Body of pancreas (tissue), 4 donors: Measurements from ENCODE around the gene TEX13A. TPM values are rescaled to one million over a fixed set of nuclear protein-coding genes. Genes with fewer than 3 reads are reported as not detected.
"Not testable (repeated sequence)": the region's sequence is repeated elsewhere in the genome, so short reads cannot be mapped to it uniquely, and the experiment has no call there.

ENCODE experiments used
- ATAC-seq: fragments of 150-250 bp; one replicate; pipeline ENCODE4 v1.9.1; 2016
- DNase-seq, 4 donors: peaks; one replicate each; pipeline ENCODE4 v3.0.0-alpha.2; 2019
- H3K27ac ChIP-seq, 4 donors: fragments of 200-600 bp; sonication (generic); 1 replicate in 3 of 4; 2 replicates in 1 of 4; pipeline versions ENCODE4 v1.5.1 to v1.6.1; 2016 to 2019; ENCODE audit warnings: mild to moderate bottlenecking in 1 of 4, mixed read lengths in 1 of 4, moderate library complexity in 1 of 4
- H3K27me3 ChIP-seq, 2 donors: fragments of 200-600 bp; sonication (generic); one replicate each; pipeline ENCODE4 v1.6.0; 2016; ENCODE audit warnings: mild to moderate bottlenecking in 1 of 2
- H3K36me3 ChIP-seq, 2 donors: fragments of 200-600 bp; sonication (generic); replicated peaks in 1 of 2; 2 replicates each; pipeline ENCODE4 v1.5.1; 2016; ENCODE audit warnings: low read depth in 2 of 2; ENCODE audit not compliant: insufficient read depth in 1 of 2
- H3K4me1 ChIP-seq: fragments of 200-600 bp; sonication (generic); one replicate; pipeline ENCODE4 v1.6.0; 2016
- H3K4me3 ChIP-seq, 2 donors: fragments of 200-600 bp; sonication (generic); 1 replicate in 1 of 2; 2 replicates in 1 of 2; pipeline ENCODE4 v1.5.1; 2016 to 2019
- H3K9me3 ChIP-seq, 3 donors: fragments of 200-600 bp; sonication (generic); 1 replicate in 2 of 3; 2 replicates in 1 of 3; pipeline ENCODE4 v1.5.1; 2016
- CTCF ChIP-seq, 7 experiments: fragments of 450-650 bp in 4 of 7; fragments of 200-600 bp in 3 of 7; sonication (generic) in 3 of 7; IDR thresholded peaks; one replicate each; pipeline ENCODE4 v1.5.1; 2016 to 2019; ENCODE audit warnings: antibody characterized with exemption in 7 of 7
- POLR2A ChIP-seq, 3 donors: fragments of 450-650 bp; IDR thresholded peaks; one replicate each; pipeline ENCODE4 v1.6.1; 2016; ENCODE audit warnings: antibody characterized with exemption in 3 of 3, mild to moderate bottlenecking in 2 of 3
- WGBS, 2 donors: methylation state at CpG; one replicate each; pipeline ENCODE4 v1.1.5; 2017; 5-methylcytosine and 5-hydroxymethylcytosine counted together
- intact Hi-C: fragments of 100-400 bp; cut with DNase I; formaldehyde crosslinking; loops from one replicate; pipeline ENCODE4 v1.15.1; 2023
- total RNA-seq, 2 donors: library from RNA; depleted of rRNA; stranded (reverse); fragments of >200 nt; gene quantifications; one replicate each; pipeline ENCODE4 v1.1.0, GENCODE V29; 2016

TEX13A gene
- total RNA-seq, 2 donors from 2014 or later, result not detected

GRCh38 chrX:105263801-105264200 is 43.3 kb upstream of the TEX13A start:
- no peaks in the 10 kb centered on the region for H3K4me1 ChIP-seq
- H3K27ac ChIP-seq, result no peak overlapping the region

GRCh38 chrX:105263171-105263570 is 42.7 kb upstream of the TEX13A start:
- no peaks in the 10 kb centered on the region for H3K27me3 ChIP-seq
- 72 to 89% methylated on average over 2 of the region's 2 CpGs for WGBS, 2 donors
- H3K36me3 ChIP-seq, result no peaks in the 10 kb centered on the region
- H3K4me1 ChIP-seq, result no peaks in the 10 kb centered on the region
- DNase-seq (no peak), ATAC-seq (no peak)
- TF ChIP-seq CTCF (IDR thresholded peaks at IDR 0.05) (no peak), POLR2A (IDR thresholded peaks at IDR 0.05) (no peak)
- H3K4me3 ChIP-seq, result no peak overlapping the region
- no peaks in the 10 kb centered on the region for H3K9me3 ChIP-seq
- no peak overlapping the region for H3K27ac ChIP-seq
- intact Hi-C loops, result no loop called here

More at GRCh38 chrX:105263801-105264200, 43.3 kb upstream of the TEX13A start:
- no peak for ATAC-seq
- no peaks in the 10 kb centered on the region for H3K36me3 ChIP-seq
- no peak overlapping the region for H3K4me3 ChIP-seq
- H3K27me3 ChIP-seq, result no peaks in the 10 kb centered on the region
- WGBS, 2 donors, result 75 to 80% methylated on average over 1 of the region's 1 CpG
- H3K9me3 ChIP-seq, result no peaks in the 10 kb centered on the region
- no peak for DNase-seq
- TF ChIP-seq CTCF (IDR thresholded peaks at IDR 0.05) (no peak), POLR2A (IDR thresholded peaks at IDR 0.05) (no peak)
- intact Hi-C loops, result no loop called here

- Histone ChIP-seq H3K27me3 (no peaks in the 10 kb centered on the region), H3K4me3 (no peak overlapping the region), H3K36me3 (no peaks in the 10 kb centered on the region), H3K27ac (no peak overlapping the region), H3K9me3 (no peaks in the 10 kb centered on the region), H3K4me1 (no peaks in the 10 kb centered on the region)
- intact Hi-C loops, result no loop called here
- 64 to 80% methylated on average over 2 to 3 of the region's 8 CpGs for WGBS, 2 donors
- DNase-seq (no peak), ATAC-seq (no peak)
- no peak for TF ChIP-seq POLR2A (IDR thresholded peaks at IDR 0.05)
- TF ChIP-seq CTCF (IDR thresholded peaks at IDR 0.05), result no peak
Observed at GRCh38 chrX:105260291-105261043, 40.0 kb upstream of the TEX13A start.

- no peaks in the 10 kb centered on the region for H3K4me1 ChIP-seq
- no peaks in the 10 kb centered on the region for H3K36me3 ChIP-seq
- no peak for DNase-seq
- WGBS, 2 donors, result 34 to 42% methylated on average over 2 of the region's 2 CpGs
- intact Hi-C loops, result no loop called here
- TF ChIP-seq CTCF (IDR thresholded peaks at IDR 0.05) (no peak), POLR2A (IDR thresholded peaks at IDR 0.05) (no peak)
- H3K27me3 ChIP-seq, result no peaks in the 10 kb centered on the region
- no peak overlapping the region for H3K4me3 ChIP-seq
- ATAC-seq, result no peak
- no peak overlapping the region for H3K27ac ChIP-seq
- no peaks in the 10 kb centered on the region for H3K9me3 ChIP-seq
Observed at GRCh38 chrX:105241056-105241455, 20.6 kb upstream of the TEX13A start.

- H3K4me3 ChIP-seq, intact Hi-C loops, H3K4me1 ChIP-seq, H3K27ac ChIP-seq, H3K27me3 ChIP-seq, ATAC-seq, DNase-seq, H3K36me3 ChIP-seq, H3K9me3 ChIP-seq: not testable (repeated sequence)
- WGBS, 2 donors, result 44 to 48% methylated on average over 3 of the region's 3 CpGs
Observed at GRCh38 chrX:105237407-105237806, 16.9 kb upstream of the TEX13A start.
